IPS DF 6.9 (cell line): ENCODE data around the gene FGFR3.

ENCODE experiments used
- DNase-seq: peaks from one replicate; pipeline ENCODE4 v3.0.0-alpha.2; 2013; ENCODE audit warnings: low read depth, low spot score
- H3K27ac ChIP-seq: one replicate; pipeline ENCODE4 v1.5.1; 2013; ENCODE audit warnings: low read length, control low read depth
- H3K27me3 ChIP-seq: 2 replicates; pipeline ENCODE4 v1.6.1; 2013; ENCODE audit warnings: mild to moderate bottlenecking, low read length; ENCODE audit not compliant: control insufficient read depth, insufficient read depth
- H3K36me3 ChIP-seq: 2 replicates; pipeline ENCODE4 v1.6.1; 2013; ENCODE audit warnings: low read length; ENCODE audit not compliant: control insufficient read depth, insufficient read depth
- H3K4me1 ChIP-seq: 2 replicates; pipeline ENCODE4 v1.6.1; 2013; ENCODE audit warnings: low read length; ENCODE audit not compliant: control insufficient read depth, insufficient read depth
- H3K4me3 ChIP-seq: 2 replicates; pipeline ENCODE4 v1.5.1; 2013; ENCODE audit warnings: mild to moderate bottlenecking, low read length
- H3K9me3 ChIP-seq: 2 replicates; pipeline ENCODE4 v1.6.1; 2013; ENCODE audit warnings: low read length, inconsistent platforms; ENCODE audit not compliant: control insufficient read depth, insufficient read depth
- WGBS: extraction: QIAGEN DNeasy Blood & Tissue Kit; methylation state at CpG from one replicate; pipeline ENCODE4 v1.1.7; 2013; ENCODE audit warnings: mixed read lengths, missing lambda C conversion rate; ENCODE audit not compliant: insufficient read length, insufficient coverage; 5-methylcytosine and 5-hydroxymethylcytosine counted together

Gene FGFR3

DNA sequence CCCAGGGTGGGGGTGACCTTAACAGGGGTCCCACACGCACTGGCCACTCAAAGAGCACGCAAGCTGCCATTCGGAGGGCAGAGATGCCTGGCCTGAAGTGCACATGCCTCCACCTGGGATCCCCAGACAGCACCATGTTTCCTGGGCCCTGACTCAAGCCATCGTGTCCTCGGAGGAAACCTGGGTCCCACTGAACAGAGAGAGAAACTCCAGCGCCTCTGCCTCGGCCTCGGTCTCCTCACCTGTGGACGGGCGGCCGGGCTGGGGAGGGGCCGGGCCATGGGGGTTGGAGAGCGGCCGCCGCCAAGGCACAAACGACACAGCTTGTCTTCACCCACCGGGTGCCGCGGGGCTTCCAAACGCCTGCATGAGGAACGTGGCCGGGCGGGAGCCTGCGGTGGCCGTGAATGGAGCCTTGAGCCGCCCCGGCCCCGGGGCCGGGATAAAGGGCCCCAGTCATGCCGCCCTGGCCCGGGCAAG is 30.0 kb upstream of the FGFR3 start:
- DNase-seq: no peak
- Histone ChIP-seq H3K4me3 (no peak overlapping the region), H3K36me3 (no peaks in the 10 kb centered on the region), H3K27ac (no peak overlapping the region), H3K27me3 (no peaks in the 10 kb centered on the region), H3K9me3 (no peaks in the 10 kb centered on the region), H3K4me1 (peaks cover 12% of the 10 kb centered on the region)
- no CpG with 5 or more reads among the region's 31 CpGs for WGBS

DNA sequence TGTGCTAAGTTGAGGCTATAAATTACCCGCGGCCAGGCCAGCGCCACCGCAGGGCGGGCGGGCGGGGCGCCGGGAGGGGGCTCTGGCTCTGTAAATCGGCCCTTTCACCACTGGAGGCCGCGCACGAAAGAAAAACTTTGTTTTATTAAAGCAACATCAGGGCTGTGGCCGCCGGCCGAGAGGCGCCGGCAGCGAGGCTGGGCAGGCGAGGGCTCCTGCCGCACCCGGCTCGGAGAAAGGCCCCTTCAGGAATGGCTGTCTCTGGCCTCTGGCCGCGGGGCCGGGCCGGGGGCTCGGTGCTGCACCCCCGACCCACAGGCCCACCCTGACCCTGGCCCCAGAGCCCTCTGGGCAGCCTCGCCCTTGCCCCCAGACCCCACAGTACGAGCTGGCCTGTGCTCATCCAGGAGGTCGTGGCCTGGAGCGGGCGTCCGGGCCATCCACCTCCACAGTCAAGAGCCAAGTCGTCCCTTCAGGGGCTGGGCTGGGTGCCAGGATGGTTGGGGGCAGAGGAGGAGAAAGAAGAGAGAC is 29.5 kb upstream of the FGFR3 start:
- Histone ChIP-seq H3K4me3 (no peak overlapping the region), H3K27ac (no peak overlapping the region), H3K4me1 (peaks cover 17% of the 10 kb centered on the region), H3K36me3 (no peaks in the 10 kb centered on the region), H3K27me3 (no peaks in the 10 kb centered on the region), H3K9me3 (no peaks in the 10 kb centered on the region)
- no peak for DNase-seq
- no CpG with 5 or more reads among the region's 36 CpGs for WGBS

DNA sequence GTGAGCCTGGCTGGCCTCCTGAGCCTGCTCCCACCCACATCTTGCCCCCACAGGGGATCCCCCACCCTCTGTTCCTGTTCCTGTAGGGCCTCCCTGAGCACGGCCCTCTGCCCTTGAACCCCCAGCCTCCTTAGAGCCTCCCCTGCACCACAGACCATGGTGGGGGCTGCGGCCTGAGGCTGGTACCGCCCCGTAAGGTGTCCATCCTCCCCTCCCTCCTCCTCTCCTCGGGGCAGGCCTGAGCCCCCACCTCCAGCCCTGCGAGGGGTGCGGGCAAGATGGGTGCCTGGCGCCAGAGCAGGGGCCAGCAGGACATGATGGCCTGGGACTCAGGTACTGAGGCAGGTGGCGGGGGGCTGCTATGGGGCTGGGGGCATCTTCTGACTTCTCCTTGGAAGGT is 28.4 kb upstream of the FGFR3 start:
- no peaks in the 10 kb centered on the region for H3K27me3 ChIP-seq
- H3K27ac ChIP-seq: no peak overlapping the region
- no CpG with 5 or more reads among the region's 9 CpGs for WGBS
- DNase-seq: no peak
- H3K36me3 ChIP-seq: no peaks in the 10 kb centered on the region
- peaks cover 19% of the 10 kb centered on the region for H3K4me1 ChIP-seq
- H3K9me3 ChIP-seq: no peaks in the 10 kb centered on the region
- no peak overlapping the region for H3K4me3 ChIP-seq

DNA sequence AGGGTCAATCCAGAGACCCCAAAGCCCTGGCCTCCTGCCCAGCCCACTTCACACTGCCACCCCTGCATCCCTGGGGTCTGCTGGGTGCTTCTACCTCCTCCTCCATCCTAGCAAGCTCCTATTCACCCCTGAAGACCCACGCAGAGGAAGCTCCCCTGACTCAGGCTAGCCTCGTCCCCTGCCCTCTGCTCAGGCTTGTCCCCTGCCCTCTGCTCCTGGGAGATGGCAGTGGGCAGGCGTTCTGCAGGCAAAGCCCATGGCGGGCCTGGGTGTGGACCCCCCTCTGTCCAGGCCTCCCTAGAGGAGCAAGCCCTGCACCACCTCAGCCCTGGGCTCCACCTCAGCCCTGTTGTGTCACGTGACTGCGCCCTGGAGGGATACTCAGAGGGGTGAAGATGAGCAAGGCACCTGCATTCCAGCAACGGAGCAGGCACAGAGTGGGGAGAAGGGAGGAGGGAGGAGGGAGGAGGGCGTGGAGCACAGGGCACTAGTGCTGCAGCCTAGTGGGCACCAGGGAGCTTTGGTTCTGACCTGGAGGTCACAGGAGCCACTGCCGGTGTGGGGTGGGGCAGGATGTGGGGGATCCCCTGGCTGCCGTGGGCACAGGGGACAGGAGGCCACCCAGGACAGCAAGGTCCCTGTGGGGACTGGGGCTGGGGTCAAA is 27.6 kb upstream of the FGFR3 start:
- H3K9me3 ChIP-seq: no peaks in the 10 kb centered on the region
- no peak overlapping the region for H3K4me3 ChIP-seq
- WGBS: no CpG with 5 or more reads among the region's 10 CpGs
- no peaks in the 10 kb centered on the region for H3K36me3 ChIP-seq
- H3K4me1 ChIP-seq: peaks cover 19% of the 10 kb centered on the region
- no peaks in the 10 kb centered on the region for H3K27me3 ChIP-seq
- DNase-seq: no peak
- H3K27ac ChIP-seq: no peak overlapping the region

DNA sequence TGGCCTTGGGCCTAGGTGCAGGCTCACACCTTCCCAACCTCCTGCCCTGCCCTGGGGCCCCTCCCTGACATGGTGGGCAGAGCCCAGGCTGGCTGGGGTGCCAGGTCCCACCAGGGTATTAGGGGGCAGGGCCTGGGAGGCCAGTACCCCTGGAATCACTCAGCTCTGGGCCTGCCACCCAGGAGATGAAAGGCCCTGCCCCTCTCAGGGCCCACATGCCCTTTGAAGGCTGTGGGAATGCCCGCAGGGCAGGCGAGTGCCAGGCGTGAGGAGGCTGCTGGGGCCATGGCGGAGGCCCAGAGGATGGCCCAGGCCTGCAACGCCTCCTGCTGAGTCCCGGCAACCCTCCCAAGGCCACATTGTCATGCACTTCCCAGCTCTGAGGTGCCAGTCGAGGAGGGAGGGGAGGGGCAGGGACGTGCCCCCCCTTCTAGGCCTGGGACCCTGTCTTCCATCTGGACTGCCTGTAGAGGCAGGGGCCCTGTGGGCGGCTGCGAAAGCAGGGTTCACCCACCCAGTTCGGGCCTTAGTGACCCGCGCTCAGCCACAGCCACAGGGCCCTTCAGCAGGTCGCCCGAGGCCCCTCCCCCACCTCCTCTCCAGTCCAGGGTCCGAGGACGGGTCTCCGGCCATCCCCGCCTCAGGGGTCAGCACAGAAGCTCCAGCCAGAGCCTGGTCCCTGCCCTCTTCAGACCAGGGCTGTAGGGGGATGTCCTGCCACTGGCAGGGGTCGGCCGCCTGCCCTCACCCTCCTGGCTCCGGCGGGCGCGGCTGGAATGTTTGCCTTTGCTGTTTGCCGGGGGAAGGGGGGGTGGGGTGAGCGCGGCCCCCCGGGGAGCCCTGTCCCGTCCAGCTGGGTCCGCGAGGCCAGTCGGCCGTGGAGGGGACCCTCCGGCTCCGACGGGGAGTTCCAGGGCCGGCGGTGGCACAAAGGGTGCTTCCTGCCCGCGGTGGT is 26.7 kb upstream of the FGFR3 start:
- no CpG with 5 or more reads among the region's 41 CpGs for WGBS
- Histone ChIP-seq H3K9me3 (no peaks in the 10 kb centered on the region), H3K36me3 (no peaks in the 10 kb centered on the region), H3K27me3 (no peaks in the 10 kb centered on the region), H3K27ac (no peak overlapping the region), H3K4me1 (peaks cover 19% of the 10 kb centered on the region), H3K4me3 (peak overlapping the region; percentile 4; the same call in 1 of the 2 replicates)
- no peak for DNase-seq

DNA sequence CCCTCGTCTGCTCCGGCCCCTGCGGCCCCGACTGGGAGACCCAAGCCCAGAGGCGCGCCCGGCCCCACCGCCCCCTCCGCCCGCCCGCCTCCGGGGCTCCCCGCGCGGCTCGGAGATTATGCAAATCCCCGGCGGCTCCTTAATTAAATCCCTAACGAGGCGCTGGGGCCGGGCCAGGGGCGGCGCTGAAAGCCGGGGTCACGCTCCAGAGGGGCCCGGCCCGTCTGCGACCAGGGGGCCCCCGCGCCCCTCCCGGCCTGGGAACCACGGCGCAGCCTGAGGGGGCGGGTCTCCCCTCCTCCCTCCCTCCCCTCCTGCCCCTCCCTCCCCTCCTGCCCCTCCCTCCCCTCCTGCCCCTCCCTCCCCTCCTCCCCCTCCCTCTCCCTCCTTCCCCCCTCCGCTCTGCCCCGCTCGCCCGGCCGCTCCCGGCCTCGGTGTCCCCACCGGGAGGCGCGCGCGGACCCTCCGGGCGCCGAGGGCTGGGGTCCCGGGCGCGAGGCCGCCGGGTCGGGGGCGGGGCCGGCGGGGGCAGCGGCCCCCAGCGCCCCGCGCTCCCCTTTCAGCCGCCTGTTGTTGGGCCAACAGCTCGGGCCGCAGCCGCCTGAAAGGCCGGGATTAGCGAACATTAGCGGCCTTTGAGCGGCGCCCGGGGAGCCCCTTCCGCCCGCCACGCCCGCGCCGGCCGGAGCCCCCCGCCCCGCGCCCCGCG is 25.9 kb upstream of the FGFR3 start:
- Histone ChIP-seq H3K27ac (no peak overlapping the region), H3K4me1 (peaks cover 19% of the 10 kb centered on the region), H3K9me3 (no peaks in the 10 kb centered on the region), H3K36me3 (no peaks in the 10 kb centered on the region), H3K27me3 (no peaks in the 10 kb centered on the region), H3K4me3 (peak overlapping the region; percentile 29; the same call in 1 of the 2 replicates)
- DNase-seq: no peak
- no CpG with 5 or more reads among the region's 84 CpGs for WGBS

DNA sequence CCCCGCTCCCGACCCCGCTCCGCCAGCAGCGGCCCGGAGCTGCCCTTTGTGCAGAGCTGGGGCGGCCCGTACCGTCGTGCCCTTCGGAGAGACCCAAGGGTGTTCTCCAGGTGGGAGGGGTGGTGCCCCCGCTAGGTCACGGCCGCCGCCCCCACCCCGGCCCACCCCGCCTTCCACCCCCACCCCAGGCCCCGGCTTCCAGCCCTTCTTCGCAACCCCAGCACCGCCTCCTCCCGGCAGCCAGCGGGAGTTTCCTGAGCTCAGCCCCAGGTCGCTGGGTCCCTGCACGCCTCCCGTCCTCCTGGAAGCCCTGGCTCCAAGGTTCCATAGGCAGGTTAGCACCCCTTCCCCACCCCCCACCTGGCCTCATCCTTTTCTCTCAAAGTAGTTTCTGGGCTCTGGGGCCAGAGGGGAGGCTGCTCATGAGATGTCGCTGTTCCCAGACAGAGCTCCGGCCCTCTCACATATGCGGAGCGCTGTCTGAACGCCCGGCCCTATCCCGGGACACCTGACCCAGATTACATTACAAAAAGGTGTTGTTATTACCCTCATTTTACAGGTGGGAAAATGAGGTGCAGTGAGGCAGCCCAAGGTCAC is 25.2 kb upstream of the FGFR3 start:
- no peaks in the 10 kb centered on the region for H3K27me3 ChIP-seq
- no peak overlapping the region for H3K27ac ChIP-seq
- WGBS: no CpG with 5 or more reads among the region's 32 CpGs
- H3K4me1 ChIP-seq: peaks cover 19% of the 10 kb centered on the region
- no peaks in the 10 kb centered on the region for H3K9me3 ChIP-seq
- no peaks in the 10 kb centered on the region for H3K36me3 ChIP-seq
- DNase-seq: no peak
- H3K4me3 ChIP-seq: peak overlapping the region; percentile 29; the same call in 1 of the 2 replicates

DNA sequence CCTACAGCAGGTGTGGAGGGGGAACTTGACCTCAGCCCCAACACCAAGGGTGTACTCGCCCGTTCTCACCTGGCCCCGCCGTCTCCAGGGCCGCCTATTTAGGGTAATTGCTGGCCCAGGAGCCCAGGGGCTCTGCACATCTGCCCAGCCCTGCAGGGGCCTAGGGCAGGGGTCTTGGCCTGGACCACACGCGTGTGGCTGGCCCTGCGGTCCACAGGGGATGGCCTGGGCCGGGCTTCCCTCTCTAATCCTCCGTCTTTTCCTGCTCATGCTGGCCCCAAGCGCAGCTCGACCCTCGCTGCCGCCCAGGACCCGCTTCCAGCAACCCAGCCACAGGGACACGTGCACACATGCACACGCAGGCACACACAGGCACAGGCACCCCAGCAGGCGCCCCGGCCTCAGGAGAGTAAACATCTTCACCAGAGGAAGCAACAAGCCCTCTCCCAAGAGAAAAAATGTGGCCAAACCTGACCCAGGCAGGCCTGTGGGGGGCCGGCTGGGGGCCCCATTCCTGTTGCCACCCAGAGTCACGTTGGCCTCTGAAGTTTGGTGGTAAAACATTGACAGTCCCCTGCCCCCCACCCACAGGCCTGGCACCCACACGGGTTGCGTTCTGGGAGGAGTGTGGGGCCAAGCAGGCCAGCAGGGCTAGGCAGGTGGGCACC is 24.6 kb upstream of the FGFR3 start:
- no peaks in the 10 kb centered on the region for H3K27me3 ChIP-seq
- H3K27ac ChIP-seq: no peak overlapping the region
- no peak overlapping the region for H3K4me3 ChIP-seq
- peaks cover 19% of the 10 kb centered on the region for H3K4me1 ChIP-seq
- H3K9me3 ChIP-seq: no peaks in the 10 kb centered on the region
- no peak for DNase-seq
- WGBS: no CpG with 5 or more reads among the region's 23 CpGs
- no peaks in the 10 kb centered on the region for H3K36me3 ChIP-seq

DNA sequence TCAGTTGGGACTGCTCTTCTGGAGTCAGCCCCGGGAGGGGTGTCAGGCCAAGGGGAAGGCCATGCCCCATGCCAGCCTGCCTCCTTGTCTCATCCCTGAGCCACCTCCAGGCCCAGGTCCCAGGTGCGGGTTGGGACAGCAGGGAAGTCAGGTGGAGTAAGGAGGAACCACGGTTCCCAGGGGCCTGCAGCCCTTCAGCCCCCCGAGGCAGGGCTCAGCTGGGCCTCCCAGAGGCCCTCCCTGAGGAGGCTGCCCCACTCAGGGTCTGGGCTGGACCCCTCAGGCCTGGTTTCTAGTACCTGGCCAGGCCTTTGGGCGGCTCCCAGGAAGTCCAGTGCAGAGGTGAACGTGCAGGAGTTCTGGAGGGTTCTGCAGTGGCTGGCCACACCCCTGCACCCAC is 23.4 kb upstream of the FGFR3 start:
- WGBS: no CpG with 5 or more reads among the region's 6 CpGs
- no peaks in the 10 kb centered on the region for H3K36me3 ChIP-seq
- no peaks in the 10 kb centered on the region for H3K27me3 ChIP-seq
- peaks cover 17% of the 10 kb centered on the region for H3K4me1 ChIP-seq
- H3K27ac ChIP-seq: no peak overlapping the region
- H3K4me3 ChIP-seq: no peak overlapping the region
- H3K9me3 ChIP-seq: no peaks in the 10 kb centered on the region
- no peak for DNase-seq
